Sigmoid colon (tissue), 4 donors: ENCODE measurements around the gene RNF182.
"Not testable (repeated sequence)": the region's sequence is repeated elsewhere in the genome, so short reads cannot be mapped to it uniquely, and the experiment has no call there.

Experiments used
- CTCF ChIP-seq, 4 experiments: fragments of 450-650 bp in 3 of 4; fragments of 200-600 bp in 1 of 4; IDR thresholded peaks; one replicate each; pipeline ENCODE4 v1.5.1; 2016 to 2019; ENCODE audit warnings: antibody characterized with exemption in 4 of 4, mild to moderate bottlenecking in 3 of 4, moderate library complexity in 2 of 4
- POLR2AphosphoS5 ChIP-seq, 4 donors: sonication (generic); formaldehyde crosslinking; IDR thresholded peaks; one replicate each; pipeline ENCODE4 v1.6.1; 2017; ENCODE audit warnings: antibody characterized with exemption in 4 of 4

- not testable (repeated sequence) for TF ChIP-seq POLR2AphosphoS5, CTCF (IDR thresholded peaks at IDR 0.05)
These were observed 11.1 kb downstream of the RNF182 start for GRCh38 chr6:13935881-13936261.
